Fibroblast of skin of left quadriceps (primary cell): ENCODE results near the gene TRIM52.

Experiments
- DNase-seq, 2 experiments: peaks; one replicate each; pipeline ENCODE4 v3.0.0-alpha.2; 2013; ENCODE audit warnings: low read depth in 2 of 2

TRIM52 gene

GRCh38 chr5:181258576-181258975 lies 2.4 kb downstream of the TRIM52 start:
- no peak for DNase-seq

- no peak for DNase-seq
Measured at GRCh38 chr5:181255836-181256578, 4.9 kb downstream of the TRIM52 start.

GRCh38 chr5:181255276-181255675 lies 5.7 kb downstream of the TRIM52 start:
- DNase-seq: no peak

- no peak for DNase-seq
Measured at GRCh38 chr5:181248277-181248676, 12.7 kb downstream of the TRIM52 start.

- peak; percentile 67 to 68 for DNase-seq
Measured at GRCh38 chr5:181246276-181247049, 14.5 kb downstream of the TRIM52 start.

- DNase-seq: no peak
Measured at GRCh38 chr5:181245427-181246275, 15.3 kb downstream of the TRIM52 start.

GRCh38 chr5:181243564-181244343 lies 17.2 kb downstream of the TRIM52 start, which contains the start of gene RACK1:
RACK1 (minus strand) TSS chr5:181243906; CDS start chr5:181243800, 106 bp downstream.
- peak; percentile 81 to 84 for DNase-seq

GRCh38 chr5:181243018-181243563 lies 17.9 kb downstream of the TRIM52 start:
- no peak for DNase-seq

- no peak for DNase-seq
Measured at GRCh38 chr5:181242031-181242451, 18.9 kb downstream of the TRIM52 start.

- no peak for DNase-seq
Measured at GRCh38 chr5:181241393-181241975, 19.5 kb downstream of the TRIM52 start.

GRCh38 chr5:181239062-181239663 lies 21.8 kb downstream of the TRIM52 start:
- no peak for DNase-seq

- DNase-seq: no peak
Measured at GRCh38 chr5:181237729-181238385, 23.1 kb downstream of the TRIM52 start.

GRCh38 chr5:181236954-181237641 lies 23.8 kb downstream of the TRIM52 start:
- DNase-seq: no peak

- no peak for DNase-seq
Measured at GRCh38 chr5:181236471-181236870, 24.5 kb downstream of the TRIM52 start.

GRCh38 chr5:181235689-181236366 lies 25.1 kb downstream of the TRIM52 start:
- no peak for DNase-seq

GRCh38 chr5:181235323-181235688 lies 25.6 kb downstream of the TRIM52 start:
- DNase-seq: no peak

GRCh38 chr5:181234455-181235306 lies 26.3 kb downstream of the TRIM52 start:
- no peak for DNase-seq
